Measurements from ENCODE around the gene MAN1A2. TPM values are rescaled to one million over a fixed set of nuclear protein-coding genes. Genes with fewer than 3 reads are reported as not detected.
A peak's percentile ranks its signal among the peaks of the same experiment; 100 is the strongest.

MAN1A2 gene
- total and polyA plus RNA-seq, 10 of the 15 experiments (the other 5 are each of a cell fraction or from before 2014, with no cell fraction given), result 2.8 to 23.6 (median 16.0) TPM

GRCh38 chr1:117365350-117366176 is 1.7 kb upstream of the MAN1A2 start:
- SMC1A ChIA-PET (ENCODE audit: uncharacterized antibody, unreplicated experiment), result no interaction called here

More at GRCh38 chr1:117365350-117366176, 1.7 kb upstream of the MAN1A2 start:
- Histone ChIP-seq H3K9ac (ENCODE audit: control insufficient read depth, insufficient read depth, low read length) (peak overlapping the region; percentile 96), H4K20me1 (ENCODE audit: control insufficient read depth, insufficient read depth) (no peaks in the 10 kb centered on the region), H3K79me2 (ENCODE audit: control insufficient read depth, insufficient read depth, low read length) (peaks cover 41% of the 10 kb centered on the region), H3K4me1 (ENCODE audit: control insufficient read depth, insufficient read depth, low read length) (peaks cover 20% of the 10 kb centered on the region), H3K4me3 (peak overlapping the region; percentile 96), H3K27me3 (replicated peaks in 1 of 2; ENCODE audit: control insufficient read depth in 2 of 2, insufficient read depth in 2 of 2, low read length in 1 of 2) (no peaks in the 10 kb centered on the region), H2AFZ (ENCODE audit: control insufficient read depth, low read depth, low read length) (peak overlapping the region; percentile 92), H3K4me2 (ENCODE audit: control insufficient read depth, insufficient read depth) (peak overlapping the region; percentile 79), H3K9me3 (replicated peaks; ENCODE audit: control insufficient read depth, insufficient read depth, low read length) (no peaks in the 10 kb centered on the region), H3K27ac (ENCODE audit: control insufficient read depth, insufficient read depth) (peak overlapping the region; percentile 92), H3K36me3 (ENCODE audit: control insufficient read depth in 2 of 2, insufficient read depth in 2 of 2, low read length in 1 of 2) (no peaks in the 10 kb centered on the region)
- no peak for FAIRE-seq
- no peak for TF ChIP-seq ZSCAN29 (IDR thresholded peaks at IDR 0.05)
- no peak for TF ChIP-seq HDGF (IDR thresholded peaks at IDR 0.05)
- no peak for TF ChIP-seq SP1 (IDR thresholded peaks at IDR 0.05; ENCODE audit: low read depth, low read length)
- TF ChIP-seq CEBPB (IDR thresholded peaks at IDR 0.05; ENCODE audit: borderline replicate concordance in 1 of 2, low read depth in 2 of 2, low read length in 2 of 2), result no peak
- no peak for TF ChIP-seq NFYA (IDR thresholded peaks at IDR 0.05; ENCODE audit: borderline replicate concordance, low read depth, low read length)
- no peak for TF ChIP-seq SMARCA5 (IDR thresholded peaks at IDR 0.05)
- no peak for TF ChIP-seq ZNF687 (IDR thresholded peaks at IDR 0.05)
- no peak for TF ChIP-seq CTCF (IDR thresholded peaks at IDR 0.05 in 2 of 3, conservative IDR thresholded peaks at IDR 0.05 in 1 of 3; ENCODE audit: control insufficient read depth in 2 of 3, extremely low read depth in 1 of 3, insufficient read depth in 1 of 3, low read depth in 3 of 3, low read length in 3 of 3)
- TF ChIP-seq EZH2 (IDR thresholded peaks at IDR 0.05; ENCODE audit: borderline replicate concordance, control insufficient read depth, low read depth, low read length), result no peak
- no peak for TF ChIP-seq GATAD2B (conservative IDR thresholded peaks at IDR 0.05; ENCODE audit: low read depth)
- TF ChIP-seq YBX1 (IDR thresholded peaks at IDR 0.05), result no peak
- TF ChIP-seq, protein P1, sequence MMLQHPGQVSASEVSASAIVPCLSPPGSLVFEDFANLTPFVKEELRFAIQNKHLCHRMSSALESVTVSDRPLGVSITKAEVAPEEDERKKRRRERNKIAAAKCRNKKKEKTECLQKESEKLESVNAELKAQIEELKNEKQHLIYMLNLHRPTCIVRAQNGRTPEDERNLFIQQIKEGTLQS (IDR thresholded peaks at IDR 0.05; ENCODE audit: borderline replicate concordance, extremely low read depth, low read depth, low read length), result no peak
- TF ChIP-seq CREM (IDR thresholded peaks at IDR 0.05; ENCODE audit: low read depth), result no peak
- TF ChIP-seq PBX3 (IDR thresholded peaks at IDR 0.05; ENCODE audit: insufficient replicate concordance, low read depth, low read length), result no peak
- no peak for TF ChIP-seq SUZ12 (IDR thresholded peaks at IDR 0.05; ENCODE audit: unreplicated experiment)
- no peak for TF ChIP-seq SIX5 (IDR thresholded peaks at IDR 0.05; ENCODE audit: low read depth, low read length, severe bottlenecking)
- TF ChIP-seq RBBP5 (conservative IDR thresholded peaks at IDR 0.05), result no peak
- intact Hi-C loops (cut with micrococcal nuclease; ENCODE audit: unreplicated experiment) (loop anchor here (5.0 to 10.0 kb wide), 3 partner anchors 52 to 301 kb away; partner anchors contain the start of gene TTF2), in situ Hi-C loops (cut with MboI) (no loop called here)
- DNase-seq (ENCODE audit: low read depth, low spot score), result no peak
- POLR2A ChIA-PET, result no interaction called here
- 49% methylated on average over 8 of the region's 8 CpGs for WGBS (ENCODE audit: insufficient coverage, insufficient replicate concordance, low lambda C conversion rate, missing lambda C conversion rate)
- CTCF ChIA-PET, result no interaction called here
- RAD21 ChIA-PET (ENCODE audit: unreplicated experiment), result no interaction called here
- no TSS peak for BruUV-seq (replicated peaks)
- ATAC-seq, result no peak
